ENCODE data around the gene AGBL1. TPM values are rescaled to one million over a fixed set of nuclear protein-coding genes. Genes with fewer than 3 reads are reported as not detected.

Gene AGBL1
- total RNA-seq, 8 experiments from 2014 or later, result 0.05 to 0.38 (median 0.24) TPM; not detected in 1

DNA sequence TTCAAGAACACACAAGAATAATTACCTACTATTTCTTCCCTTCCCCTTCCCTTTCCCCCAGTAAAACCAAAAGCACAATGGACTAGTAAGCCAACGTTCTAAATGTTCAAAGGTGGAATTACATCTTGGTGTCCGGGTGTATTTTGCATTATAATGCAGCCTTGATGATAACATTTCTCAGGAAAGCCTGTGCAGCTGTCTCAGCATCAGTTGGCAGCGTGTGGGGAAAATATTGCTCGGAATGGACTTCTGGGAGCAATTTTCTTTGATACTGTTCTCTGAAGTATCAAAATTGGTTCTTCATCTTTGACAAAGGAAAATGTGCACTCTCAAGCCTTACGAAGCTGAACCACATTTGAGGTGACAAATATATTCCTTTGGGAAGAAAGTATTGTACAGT is 198.9 kb downstream of the AGBL1 start:
- Histone ChIP-seq H3K4me1 (replicated peaks in 1 of 2) (peaks cover 0 to 13% of the 10 kb centered on the region in 2 donors), H3K4me3 (no peak overlapping the region), H3K27ac (no peak overlapping the region)
- ATAC-seq (replicated peaks in 6 of 8), result no peak
- 0 to 82% (median 63%) methylated on average over 2 to 5 of the region's 5 CpGs; no CpG with 5 or more reads in 1 of the 10 experiments for WGBS, 10 experiments
- in situ Hi-C loops (cut with MboI; ENCODE audit: low pct_unique_long_range_greater_than_20kb in 2 of 9, low sequenced_read_pairs in 9 of 9, unreplicated experiment in 9 of 9), result no loop called here

DNA sequence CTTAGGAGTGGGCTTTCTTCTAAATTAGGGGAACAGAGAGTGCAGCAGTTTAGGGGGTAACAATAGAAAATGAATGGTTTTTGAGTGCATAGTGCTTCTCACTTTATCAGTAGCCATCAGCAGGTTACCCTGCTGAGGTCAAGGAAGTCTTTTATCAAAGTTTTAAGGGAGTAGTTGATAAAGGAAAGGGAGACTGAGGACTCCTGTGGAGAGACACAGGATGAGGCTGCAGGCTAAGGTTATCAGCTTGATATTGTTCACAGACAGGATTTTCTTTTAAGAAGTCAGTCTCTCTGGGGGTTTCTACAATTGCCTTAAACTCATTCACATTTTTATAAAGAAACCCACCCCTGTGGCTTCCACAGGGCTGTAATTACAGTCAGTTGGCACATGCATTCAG is 205.0 kb downstream of the AGBL1 start:
- no peak for ATAC-seq (replicated peaks in 6 of 8)
- in situ Hi-C loops (cut with MboI; ENCODE audit: low pct_unique_long_range_greater_than_20kb in 2 of 9, low sequenced_read_pairs in 9 of 9, unreplicated experiment in 9 of 9), result no loop called here
- Histone ChIP-seq H3K4me1 (replicated peaks in 1 of 2) (no peaks in the 10 kb centered on the region), H3K4me3 (no peak overlapping the region), H3K27ac (no peak overlapping the region)

DNA sequence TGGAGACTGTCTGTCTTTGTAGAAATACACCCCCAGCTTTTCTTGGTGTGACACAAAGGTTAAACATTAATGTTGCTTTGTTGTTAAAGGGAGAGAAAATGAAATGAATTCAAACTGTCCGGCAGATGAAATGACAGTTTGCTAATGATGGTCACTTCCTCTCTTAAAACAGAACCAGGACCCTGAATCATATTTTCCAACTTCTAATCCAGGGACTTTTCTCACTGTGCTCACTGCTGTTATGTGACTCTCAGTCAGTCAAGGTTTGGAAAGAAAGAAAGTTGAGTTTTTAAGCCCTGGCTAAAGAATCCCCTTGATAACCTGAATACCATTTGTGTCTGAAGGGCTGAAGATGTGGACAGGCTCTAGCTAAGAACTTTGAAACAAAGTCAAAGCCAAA is 215.8 kb downstream of the AGBL1 start:
- in situ Hi-C loops (cut with MboI; ENCODE audit: low pct_unique_long_range_greater_than_20kb in 2 of 9, low sequenced_read_pairs in 9 of 9, unreplicated experiment in 9 of 9), result no loop called here

DNA sequence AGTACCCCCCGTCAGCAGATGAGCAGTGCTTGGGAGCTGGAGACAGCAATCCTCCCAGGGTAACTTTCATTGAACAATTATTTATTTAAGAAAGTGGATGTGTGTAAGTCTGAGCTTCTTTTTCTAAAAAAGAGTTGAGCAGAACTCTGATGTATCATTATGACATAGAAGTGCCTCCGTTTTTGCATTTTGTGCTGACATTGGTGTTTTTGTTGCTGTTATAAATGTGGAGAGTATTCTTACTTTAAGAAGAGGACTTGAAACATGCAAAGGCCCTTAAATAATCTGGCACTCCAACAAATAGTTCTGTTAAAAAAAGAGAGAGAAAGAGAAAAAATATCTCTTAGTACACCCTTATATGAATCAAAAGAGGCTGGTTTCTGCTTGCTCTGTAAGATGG is 217.1 kb downstream of the AGBL1 start:
- Histone ChIP-seq H3K27ac (no peak overlapping the region), H3K4me3 (no peak overlapping the region), H3K4me1 (replicated peaks in 1 of 2) (peaks cover 13 to 26% of the 10 kb centered on the region in 2 donors)
- 8 to 100% (median 83%) methylated on average over 1 to 2 of the region's 2 CpGs; no CpG with 5 or more reads in 3 of the 10 experiments for WGBS, 10 experiments
- no peak for ATAC-seq (replicated peaks in 6 of 8)
- in situ Hi-C loops (cut with MboI; ENCODE audit: low pct_unique_long_range_greater_than_20kb in 2 of 9, low sequenced_read_pairs in 9 of 9, unreplicated experiment in 9 of 9), result no loop called here

More for the DNA sequence above, 215.8 kb downstream of the AGBL1 start:
- H3K4me3 ChIP-seq, result no peak overlapping the region
- WGBS, 10 experiments, result 14 to 100% (median 71%) methylated on average over 1 of the region's 1 CpG; no CpG with 5 or more reads in 1 of the 10 experiments
- H3K4me1 ChIP-seq (replicated peaks in 1 of 2), result peaks cover 6 to 17% of the 10 kb centered on the region in 2 donors
- no peak for ATAC-seq (replicated peaks in 6 of 8)
- H3K27ac ChIP-seq, result no peak overlapping the region

DNA sequence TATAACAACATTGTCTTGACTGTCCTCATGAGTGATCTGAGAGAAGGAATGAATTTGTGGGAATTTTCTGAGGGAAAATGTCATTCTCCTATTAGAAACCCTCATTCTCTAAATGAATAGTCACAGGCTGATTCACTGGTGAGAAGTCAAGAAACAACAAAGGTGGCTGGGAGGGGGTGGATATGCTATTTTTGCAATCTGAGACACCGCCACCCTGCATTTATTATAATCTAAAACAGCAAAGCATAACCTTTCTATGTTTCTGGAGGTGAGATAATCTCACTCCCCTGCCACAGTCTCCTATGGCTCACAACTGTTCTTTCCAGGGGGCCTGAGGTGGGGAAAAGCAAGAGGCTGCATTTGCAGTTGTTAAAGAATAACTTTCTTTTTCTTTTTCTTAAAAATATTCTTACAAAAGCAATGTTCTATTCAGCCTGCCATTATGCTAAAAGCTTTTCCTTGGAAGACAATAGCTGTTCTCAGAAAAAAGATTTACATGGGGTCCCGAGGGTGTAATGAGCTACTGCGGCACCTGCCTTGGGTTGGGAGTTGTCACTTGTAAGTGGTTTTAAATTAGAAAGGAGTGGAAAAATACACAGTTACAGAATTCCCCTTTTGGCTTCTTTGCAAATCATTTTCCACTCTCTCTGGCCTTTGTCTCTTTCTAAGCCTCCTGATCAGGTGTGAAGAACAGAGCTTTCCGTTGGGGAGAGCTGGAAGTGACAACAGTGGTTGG is 220.9 kb downstream of the AGBL1 start:
- Histone ChIP-seq H3K4me1 (replicated peaks in 1 of 2) (peaks cover 13 to 27% of the 10 kb centered on the region in 2 donors), H3K27ac (no peak overlapping the region), H3K4me3 (no peak overlapping the region)
- in situ Hi-C loops (cut with MboI; ENCODE audit: low pct_unique_long_range_greater_than_20kb in 2 of 9, low sequenced_read_pairs in 9 of 9, unreplicated experiment in 9 of 9), result no loop called here
- WGBS, 10 experiments, result 0 to 44% (median 20%) methylated on average over 1 to 4 of the region's 4 CpGs; no CpG with 5 or more reads in 1 of the 10 experiments
- ATAC-seq (replicated peaks in 6 of 8), result peak in 5 of 8 experiments; percentile 43 to 89 (median 80)

DNA sequence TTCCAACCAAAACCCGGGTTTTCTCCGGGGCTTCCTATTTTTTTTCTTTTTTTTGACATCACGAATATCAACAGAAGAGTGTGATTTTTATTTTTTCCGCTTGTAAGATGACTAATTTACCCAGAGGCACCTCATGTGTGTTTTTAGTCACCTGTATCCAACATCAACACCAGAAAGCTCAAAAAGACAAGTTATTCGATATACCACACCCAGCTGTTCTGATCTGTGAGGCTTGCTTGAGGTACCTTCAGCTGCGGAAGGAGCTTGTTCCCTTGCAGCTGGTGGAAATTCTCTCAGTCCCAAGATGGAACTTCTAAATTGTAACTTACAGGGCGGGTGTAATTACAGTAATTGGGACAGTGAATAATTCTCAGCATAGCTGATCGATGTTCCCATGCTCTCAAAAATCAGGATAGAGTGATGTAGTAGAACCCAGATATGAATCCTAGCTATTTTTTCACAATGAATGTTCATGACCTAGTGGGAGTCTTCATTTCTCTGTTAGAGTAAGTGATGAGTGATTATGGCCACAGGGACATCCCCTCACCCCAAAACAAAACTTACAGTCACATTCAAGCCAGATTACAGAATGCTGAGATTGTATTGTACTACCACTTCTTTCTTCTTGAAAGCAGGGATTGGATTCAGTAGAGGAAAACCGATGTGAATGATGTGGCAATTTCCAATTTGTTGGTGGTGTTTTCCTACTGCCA is 232.1 kb downstream of the AGBL1 start:
- Histone ChIP-seq H3K27ac (no peak overlapping the region), H3K4me1 (replicated peaks in 1 of 2) (peaks cover 3 to 4% of the 10 kb centered on the region in 2 donors), H3K4me3 (no peak overlapping the region)
- in situ Hi-C loops (cut with MboI; ENCODE audit: low pct_unique_long_range_greater_than_20kb in 2 of 9, low sequenced_read_pairs in 9 of 9, unreplicated experiment in 9 of 9), result no loop called here
- ATAC-seq (replicated peaks in 6 of 8), result no peak
- WGBS, 10 experiments, result 0 to 100% (median 90%) methylated on average over 4 to 9 of the region's 9 CpGs

- Histone ChIP-seq H3K27ac (no peak overlapping the region), H3K4me1 (replicated peaks in 1 of 2) (peaks cover 9 to 10% of the 10 kb centered on the region in 2 donors), H3K4me3 (no peak overlapping the region)
- in situ Hi-C loops (cut with MboI; ENCODE audit: low pct_unique_long_range_greater_than_20kb in 2 of 9, low sequenced_read_pairs in 9 of 9, unreplicated experiment in 9 of 9), result no loop called here
- ATAC-seq (replicated peaks in 6 of 8), result no peak
- WGBS, 10 experiments, result 0 to 81% (median 59%) methylated on average over 1 to 4 of the region's 4 CpGs; no CpG with 5 or more reads in 3 of the 10 experiments
Observed at GRCh38 chr15:86312486-86312885, 232.8 kb downstream of the AGBL1 start.

GRCh38 chr15:86316216-86316615 is 236.5 kb downstream of the AGBL1 start:
- WGBS, 10 experiments, result 11 to 93% (median 69%) methylated on average over 1 to 7 of the region's 8 CpGs; no CpG with 5 or more reads in 1 of the 10 experiments
- ATAC-seq (replicated peaks in 6 of 8), result no peak
- no peak overlapping the region for H3K4me3 ChIP-seq
- peaks cover 10 to 11% of the 10 kb centered on the region in 2 donors for H3K4me1 ChIP-seq (replicated peaks in 1 of 2)
- in situ Hi-C loops (cut with MboI; ENCODE audit: low pct_unique_long_range_greater_than_20kb in 2 of 9, low sequenced_read_pairs in 9 of 9, unreplicated experiment in 9 of 9), result no loop called here
- H3K27ac ChIP-seq, result no peak overlapping the region

- H3K27ac ChIP-seq, result peak overlapping the region in 1 of 2 donors; percentile 28
- no peak overlapping the region for H3K4me3 ChIP-seq
- WGBS, 10 experiments, result 10 to 64% (median 19%) methylated on average over 1 to 4 of the region's 6 CpGs; no CpG with 5 or more reads in 1 of the 10 experiments
- ATAC-seq (replicated peaks in 6 of 8), result peak in 5 of 8 experiments; percentile 60 to 91 (median 79)
- in situ Hi-C loops (cut with MboI; ENCODE audit: low pct_unique_long_range_greater_than_20kb in 2 of 9, low sequenced_read_pairs in 9 of 9, unreplicated experiment in 9 of 9), result no loop called here
- peaks cover 10 to 11% of the 10 kb centered on the region in 2 donors for H3K4me1 ChIP-seq (replicated peaks in 1 of 2)
Observed at GRCh38 chr15:86316726-86317383, 237.2 kb downstream of the AGBL1 start.

GRCh38 chr15:86317384-86317740 is 237.7 kb downstream of the AGBL1 start:
- in situ Hi-C loops (cut with MboI; ENCODE audit: low pct_unique_long_range_greater_than_20kb in 2 of 9, low sequenced_read_pairs in 9 of 9, unreplicated experiment in 9 of 9), result no loop called here
- ATAC-seq (replicated peaks in 6 of 8), result peak in 5 of 8 experiments; percentile 42 to 60 (median 51)
- H3K27ac ChIP-seq, result no peak overlapping the region
- no peak overlapping the region for H3K4me3 ChIP-seq
- WGBS, 10 experiments, result 0 to 72% (median 42%) methylated on average over 1 to 4 of the region's 4 CpGs; no CpG with 5 or more reads in 1 of the 10 experiments
- peaks cover 10 to 11% of the 10 kb centered on the region in 2 donors for H3K4me1 ChIP-seq (replicated peaks in 1 of 2)

GRCh38 chr15:86322629-86323028 is 243.0 kb downstream of the AGBL1 start:
- ATAC-seq (replicated peaks in 6 of 8), result no peak
- WGBS, 10 experiments, result 0 to 100% (median 60%) methylated on average over 1 of the region's 1 CpG; no CpG with 5 or more reads in 1 of the 10 experiments
- H3K27ac ChIP-seq, result no peak overlapping the region
- no peak overlapping the region for H3K4me3 ChIP-seq
- H3K4me1 ChIP-seq (replicated peaks in 1 of 2), result peaks cover 0 to 1% of the 10 kb centered on the region in 2 donors
- in situ Hi-C loops (cut with MboI; ENCODE audit: low pct_unique_long_range_greater_than_20kb in 2 of 9, low sequenced_read_pairs in 9 of 9, unreplicated experiment in 9 of 9), result no loop called here

DNA sequence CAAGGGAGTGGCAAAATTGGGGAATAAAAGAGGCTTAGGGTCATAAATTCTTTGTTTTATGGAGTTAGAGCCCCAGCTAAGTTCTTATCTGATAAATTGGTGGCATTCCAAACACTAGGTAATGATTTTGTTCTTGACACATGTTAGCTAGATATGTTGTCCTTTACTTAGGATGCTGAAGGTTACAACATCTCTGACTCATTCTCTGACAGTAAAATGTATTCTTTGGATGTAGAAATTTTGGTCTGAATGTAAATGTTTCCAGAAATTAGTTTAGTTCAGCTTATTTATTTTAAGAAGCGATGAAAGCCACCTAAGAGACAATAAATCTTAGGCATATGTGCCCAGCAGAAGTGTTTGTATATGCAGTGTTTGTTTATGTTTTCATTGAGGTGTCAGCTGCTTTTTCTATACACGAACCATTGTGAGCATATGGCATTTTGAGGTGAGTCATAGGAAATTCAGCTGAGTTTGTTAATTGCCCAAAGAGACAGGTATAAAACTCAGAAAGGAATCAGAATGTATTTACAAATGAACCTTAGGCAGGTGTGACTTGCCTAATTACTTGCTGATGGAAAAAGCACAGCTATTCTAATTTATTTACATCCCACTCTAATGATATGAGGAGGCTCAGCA is 247.7 kb downstream of the AGBL1 start:
- H3K27ac ChIP-seq, result no peak overlapping the region
- in situ Hi-C loops (cut with MboI; ENCODE audit: low pct_unique_long_range_greater_than_20kb in 2 of 9, low sequenced_read_pairs in 9 of 9, unreplicated experiment in 9 of 9), result no loop called here
- ATAC-seq (replicated peaks in 6 of 8), result peak in 3 of 8 experiments; percentile 4 to 23 (median 10)
- H3K4me1 ChIP-seq (replicated peaks in 1 of 2), result no peaks in the 10 kb centered on the region
- no peak overlapping the region for H3K4me3 ChIP-seq
- WGBS, 10 experiments, result 0 to 89% (median 63%) methylated on average over 1 to 2 of the region's 2 CpGs; no CpG with 5 or more reads in 1 of the 10 experiments
